ENCODE data around the gene PAK1. TPM values are rescaled to one million over a fixed set of nuclear protein-coding genes. Genes with fewer than 3 reads are reported as not detected.

Gene PAK1
- polyA plus RNA-seq, 4 donors, result 35.0 to 64.0 (median 55.2) TPM

- Histone ChIP-seq H3K4me1 (ENCODE audit: control insufficient read depth in 3 of 3, insufficient read depth in 2 of 3, low read depth in 1 of 3, low read length in 2 of 3) (no peaks in the 10 kb centered on the region), H3K9me3 (ENCODE audit: control insufficient read depth in 2 of 2, insufficient read depth in 1 of 2, low read depth in 1 of 2, low read length in 1 of 2) (no peaks in the 10 kb centered on the region), H3K27ac (ENCODE audit: low read depth in 1 of 3, low read length in 2 of 3) (no peak overlapping the region), H3K36me3 (ENCODE audit: control insufficient read depth in 3 of 3, insufficient read depth in 2 of 3, low read depth in 1 of 3, low read length in 3 of 3) (peaks cover 0 to 12% (median 10%) of the 10 kb centered on the region in 3 donors), H3K27me3 (ENCODE audit: control insufficient read depth in 3 of 3, insufficient read depth in 3 of 3, low read length in 3 of 3) (no peaks in the 10 kb centered on the region), H3K4me3 (ENCODE audit: low read depth in 1 of 3, low read length in 3 of 3) (no peak overlapping the region)
- no peak for FAIRE-seq
- no peak for DNase-seq
These were observed 114.4 kb downstream of the PAK1 start for GRCh38 chr11:77359481-77359880.

GRCh38 chr11:77353131-77353530 is 120.8 kb downstream of the PAK1 start:
- no peak overlapping the region for H3K27ac ChIP-seq (ENCODE audit: low read depth in 1 of 3, low read length in 2 of 3)
- no peaks in the 10 kb centered on the region for H3K9me3 ChIP-seq (ENCODE audit: control insufficient read depth in 2 of 2, insufficient read depth in 1 of 2, low read depth in 1 of 2, low read length in 1 of 2)
- DNase-seq, result no peak
- 75 to 88% (median 86%) methylated on average over 3 of the region's 3 CpGs for WGBS, 3 donors
- FAIRE-seq, result no peak
- no peak overlapping the region for H3K4me3 ChIP-seq (ENCODE audit: low read depth in 1 of 3, low read length in 3 of 3)
- H3K36me3 ChIP-seq (ENCODE audit: control insufficient read depth in 3 of 3, insufficient read depth in 2 of 3, low read depth in 1 of 3, low read length in 3 of 3), result peaks cover 0 to 13% (median 8%) of the 10 kb centered on the region in 3 donors
- no peaks in the 10 kb centered on the region for H3K27me3 ChIP-seq (ENCODE audit: control insufficient read depth in 3 of 3, insufficient read depth in 3 of 3, low read length in 3 of 3)
- no peaks in the 10 kb centered on the region for H3K4me1 ChIP-seq (ENCODE audit: control insufficient read depth in 3 of 3, insufficient read depth in 2 of 3, low read depth in 1 of 3, low read length in 2 of 3)

GRCh38 chr11:77351281-77351886 is 122.5 kb downstream of the PAK1 start:
- peaks cover 0 to 16% (median 7%) of the 10 kb centered on the region in 3 donors for H3K36me3 ChIP-seq (ENCODE audit: control insufficient read depth in 3 of 3, insufficient read depth in 2 of 3, low read depth in 1 of 3, low read length in 3 of 3)
- FAIRE-seq, result no peak

GRCh38 chr11:77347948-77348347 is 125.9 kb downstream of the PAK1 start:
- no peak for FAIRE-seq
- 75 to 80% (median 80%) methylated on average over 2 of the region's 2 CpGs for WGBS, 3 donors
- H3K27ac ChIP-seq (ENCODE audit: low read depth in 1 of 3, low read length in 2 of 3), result no peak overlapping the region
- no peaks in the 10 kb centered on the region for H3K4me1 ChIP-seq (ENCODE audit: control insufficient read depth in 3 of 3, insufficient read depth in 2 of 3, low read depth in 1 of 3, low read length in 2 of 3)
- no peaks in the 10 kb centered on the region for H3K9me3 ChIP-seq (ENCODE audit: control insufficient read depth in 2 of 2, insufficient read depth in 1 of 2, low read depth in 1 of 2, low read length in 1 of 2)
- H3K36me3 ChIP-seq (ENCODE audit: control insufficient read depth in 3 of 3, insufficient read depth in 2 of 3, low read depth in 1 of 3, low read length in 3 of 3), result peaks cover 4 to 18% (median 6%) of the 10 kb centered on the region in 3 donors
- no peak overlapping the region for H3K4me3 ChIP-seq (ENCODE audit: low read depth in 1 of 3, low read length in 3 of 3)
- DNase-seq, result no peak
- H3K27me3 ChIP-seq (ENCODE audit: control insufficient read depth in 3 of 3, insufficient read depth in 3 of 3, low read length in 3 of 3), result no peaks in the 10 kb centered on the region

More at GRCh38 chr11:77351281-77351886, 122.5 kb downstream of the PAK1 start:
- Histone ChIP-seq H3K27me3 (ENCODE audit: control insufficient read depth in 3 of 3, insufficient read depth in 3 of 3, low read length in 3 of 3) (no peaks in the 10 kb centered on the region), H3K9me3 (ENCODE audit: control insufficient read depth in 2 of 2, insufficient read depth in 1 of 2, low read depth in 1 of 2, low read length in 1 of 2) (no peaks in the 10 kb centered on the region), H3K27ac (ENCODE audit: low read depth in 1 of 3, low read length in 2 of 3) (no peak overlapping the region), H3K4me3 (ENCODE audit: low read depth in 1 of 3, low read length in 3 of 3) (no peak overlapping the region), H3K4me1 (ENCODE audit: control insufficient read depth in 3 of 3, insufficient read depth in 2 of 3, low read depth in 1 of 3, low read length in 2 of 3) (no peaks in the 10 kb centered on the region)
- no peak for DNase-seq

GRCh38 chr11:77346906-77347603 is 126.8 kb downstream of the PAK1 start:
- no peak overlapping the region for H3K4me3 ChIP-seq (ENCODE audit: low read depth in 1 of 3, low read length in 3 of 3)
- no peaks in the 10 kb centered on the region for H3K27me3 ChIP-seq (ENCODE audit: control insufficient read depth in 3 of 3, insufficient read depth in 3 of 3, low read length in 3 of 3)
- no peaks in the 10 kb centered on the region for H3K4me1 ChIP-seq (ENCODE audit: control insufficient read depth in 3 of 3, insufficient read depth in 2 of 3, low read depth in 1 of 3, low read length in 2 of 3)
- H3K27ac ChIP-seq (ENCODE audit: low read depth in 1 of 3, low read length in 2 of 3), result no peak overlapping the region
- H3K9me3 ChIP-seq (ENCODE audit: control insufficient read depth in 2 of 2, insufficient read depth in 1 of 2, low read depth in 1 of 2, low read length in 1 of 2), result no peaks in the 10 kb centered on the region
- FAIRE-seq (no peak), DNase-seq (no peak)
- peaks cover 4 to 18% (median 6%) of the 10 kb centered on the region in 3 donors for H3K36me3 ChIP-seq (ENCODE audit: control insufficient read depth in 3 of 3, insufficient read depth in 2 of 3, low read depth in 1 of 3, low read length in 3 of 3)
- WGBS, 3 donors, result 95 to 98% (median 97%) methylated on average over 2 of the region's 2 CpGs

GRCh38 chr11:77345621-77346020 is 128.3 kb downstream of the PAK1 start:
- Histone ChIP-seq H3K4me1 (ENCODE audit: control insufficient read depth in 3 of 3, insufficient read depth in 2 of 3, low read depth in 1 of 3, low read length in 2 of 3) (no peaks in the 10 kb centered on the region), H3K27ac (ENCODE audit: low read depth in 1 of 3, low read length in 2 of 3) (no peak overlapping the region), H3K4me3 (ENCODE audit: low read depth in 1 of 3, low read length in 3 of 3) (no peak overlapping the region), H3K36me3 (ENCODE audit: control insufficient read depth in 3 of 3, insufficient read depth in 2 of 3, low read depth in 1 of 3, low read length in 3 of 3) (peaks cover 6 to 18% (median 12%) of the 10 kb centered on the region in 3 donors), H3K9me3 (ENCODE audit: control insufficient read depth in 2 of 2, insufficient read depth in 1 of 2, low read depth in 1 of 2, low read length in 1 of 2) (no peaks in the 10 kb centered on the region), H3K27me3 (ENCODE audit: control insufficient read depth in 3 of 3, insufficient read depth in 3 of 3, low read length in 3 of 3) (no peaks in the 10 kb centered on the region)
- no peak for DNase-seq
- FAIRE-seq, result no peak
- WGBS, 3 donors, result 77 to 81% (median 79%) methylated on average over 3 of the region's 3 CpGs

GRCh38 chr11:77340501-77340900 is 133.4 kb downstream of the PAK1 start:
- Histone ChIP-seq H3K27ac (ENCODE audit: low read depth in 1 of 3, low read length in 2 of 3) (no peak overlapping the region), H3K9me3 (ENCODE audit: control insufficient read depth in 2 of 2, insufficient read depth in 1 of 2, low read depth in 1 of 2, low read length in 1 of 2) (no peaks in the 10 kb centered on the region), H3K4me1 (ENCODE audit: control insufficient read depth in 3 of 3, insufficient read depth in 2 of 3, low read depth in 1 of 3, low read length in 2 of 3) (no peaks in the 10 kb centered on the region), H3K36me3 (ENCODE audit: control insufficient read depth in 3 of 3, insufficient read depth in 2 of 3, low read depth in 1 of 3, low read length in 3 of 3) (peaks cover 10 to 18% (median 12%) of the 10 kb centered on the region in 3 donors), H3K27me3 (ENCODE audit: control insufficient read depth in 3 of 3, insufficient read depth in 3 of 3, low read length in 3 of 3) (no peaks in the 10 kb centered on the region), H3K4me3 (ENCODE audit: low read depth in 1 of 3, low read length in 3 of 3) (no peak overlapping the region)
- FAIRE-seq (no peak), DNase-seq (no peak)
- WGBS, 3 donors, result 66 to 73% (median 69%) methylated on average over 3 of the region's 3 CpGs

GRCh38 chr11:77332259-77332658 is 141.6 kb downstream of the PAK1 start:
- FAIRE-seq (no peak), DNase-seq (no peak)
- Histone ChIP-seq H3K9me3 (ENCODE audit: control insufficient read depth in 2 of 2, insufficient read depth in 1 of 2, low read depth in 1 of 2, low read length in 1 of 2) (peaks cover 0 to 4% of the 10 kb centered on the region in 2 donors), H3K27ac (ENCODE audit: low read depth in 1 of 3, low read length in 2 of 3) (no peak overlapping the region), H3K27me3 (ENCODE audit: control insufficient read depth in 3 of 3, insufficient read depth in 3 of 3, low read length in 3 of 3) (no peaks in the 10 kb centered on the region), H3K36me3 (ENCODE audit: control insufficient read depth in 3 of 3, insufficient read depth in 2 of 3, low read depth in 1 of 3, low read length in 3 of 3) (peaks cover 6 to 20% (median 6%) of the 10 kb centered on the region in 3 donors), H3K4me1 (ENCODE audit: control insufficient read depth in 3 of 3, insufficient read depth in 2 of 3, low read depth in 1 of 3, low read length in 2 of 3) (peaks cover 0 to 2% (median 0%) of the 10 kb centered on the region in 3 donors), H3K4me3 (ENCODE audit: low read depth in 1 of 3, low read length in 3 of 3) (no peak overlapping the region)
- 94 to 98% (median 97%) methylated on average over 2 to 3 of the region's 3 CpGs for WGBS, 3 donors
